Measurements from ENCODE around the gene TIRAP.

GRCh38 chr11:126331286-126331685 lies 48.4 kb downstream of the TIRAP start:
- TF ChIP-seq ZFP3 (CRISPR knock-in tag; IDR thresholded peaks at IDR 0.05) (no peak), ZNF8 (CRISPR knock-in tag; IDR thresholded peaks at IDR 0.05) (no peak), RARB (CRISPR knock-in tag; IDR thresholded peaks at IDR 0.05) (no peak), ESRRG (CRISPR knock-in tag; IDR thresholded peaks at IDR 0.05) (no peak), ISL1 (CRISPR knock-in tag; IDR thresholded peaks at IDR 0.05) (no peak)
- TF ChIP-seq, protein P1, sequence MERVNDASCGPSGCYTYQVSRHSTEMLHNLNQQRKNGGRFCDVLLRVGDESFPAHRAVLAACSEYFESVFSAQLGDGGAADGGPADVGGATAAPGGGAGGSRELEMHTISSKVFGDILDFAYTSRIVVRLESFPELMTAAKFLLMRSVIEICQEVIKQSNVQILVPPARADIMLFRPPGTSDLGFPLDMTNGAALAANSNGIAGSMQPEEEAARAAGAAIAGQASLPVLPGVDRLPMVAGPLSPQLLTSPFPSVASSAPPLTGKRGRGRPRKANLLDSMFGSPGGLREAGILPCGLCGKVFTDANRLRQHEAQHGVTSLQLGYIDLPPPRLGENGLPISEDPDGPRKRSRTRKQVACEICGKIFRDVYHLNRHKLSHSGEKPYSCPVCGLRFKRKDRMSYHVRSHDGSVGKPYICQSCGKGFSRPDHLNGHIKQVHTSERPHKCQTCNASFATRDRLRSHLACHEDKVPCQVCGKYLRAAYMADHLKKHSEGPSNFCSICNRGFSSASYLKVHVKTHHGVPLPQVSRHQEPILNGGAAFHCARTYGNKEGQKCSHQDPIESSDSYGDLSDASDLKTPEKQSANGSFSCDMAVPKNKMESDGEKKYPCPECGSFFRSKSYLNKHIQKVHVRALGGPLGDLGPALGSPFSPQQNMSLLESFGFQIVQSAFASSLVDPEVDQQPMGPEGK (CRISPR knock-in tag; IDR thresholded peaks at IDR 0.05; ENCODE audit: borderline replicate concordance) = no peak

All from SK-N-SH treated with all-trans-retinoic acid at 6 μM for 48 hours (cell line).